ENCODE results near the gene HPS6. TPM values are rescaled to one million over a fixed set of nuclear protein-coding genes. Genes with fewer than 3 reads are reported as not detected.

HPS6 gene
- total RNA-seq, 4 donors from 2014 or later: 12.7 to 21.8 (median 19.4) TPM

- intact Hi-C loops (cut with DNase I; ENCODE audit: low total_unique reads): loop anchor here (5.0 kb wide), 1 partner anchor 66 kb away; the partner anchor contains the start of gene PPRC1
Measured at GRCh38 chr10:102066399-102067088, 1.4 kb downstream of the HPS6 start.

GRCh38 chr10:102067091-102067916, 2.2 kb downstream of the HPS6 start:
- intact Hi-C loops (cut with DNase I; ENCODE audit: low total_unique reads) (loop anchor here (5.0 kb wide), 1 partner anchor 65 kb away; the partner anchor contains the start of gene PPRC1), in situ Hi-C loops (cut with MboI; ENCODE audit: low sequenced_read_pairs in 4 of 4) (no loop called here)
- no peaks in the 10 kb centered on the region for H3K36me3 ChIP-seq
- peak overlapping the region in 1 of 4 donors; percentile 9 for H3K4me3 ChIP-seq
- no peak for DNase-seq
- ATAC-seq: no peak
- peaks cover 33 to 39% of the 10 kb centered on the region in 2 donors for H3K4me1 ChIP-seq
- peak overlapping the region in 2 of 4 donors; percentile 10 to 96 for H3K27ac ChIP-seq
- H3K27me3 ChIP-seq: no peaks in the 10 kb centered on the region
- no peak for TF ChIP-seq POLR2A (IDR thresholded peaks at IDR 0.05)
- no peaks in the 10 kb centered on the region for H3K9me3 ChIP-seq

More at GRCh38 chr10:102066399-102067088, 1.4 kb downstream of the HPS6 start:
- DNase-seq (no peak), ATAC-seq (no peak)
- TF ChIP-seq CTCF (IDR thresholded peaks at IDR 0.05 in 4 of 5, conservative IDR thresholded peaks at IDR 0.05 in 1 of 5): no peak
- TF ChIP-seq POLR2A (IDR thresholded peaks at IDR 0.05): no peak
- Histone ChIP-seq H3K36me3 (no peaks in the 10 kb centered on the region), H3K9me3 (no peaks in the 10 kb centered on the region), H3K4me1 (peaks cover 31 to 39% of the 10 kb centered on the region in 2 donors), H3K27me3 (no peaks in the 10 kb centered on the region), H3K4me3 (peak overlapping the region; percentile 66 to 95 (median 85)), H3K27ac (peak overlapping the region; percentile 81 to 96 (median 96))
- in situ Hi-C loops (cut with MboI; ENCODE audit: low sequenced_read_pairs in 4 of 4): no loop called here

- ATAC-seq (no peak), DNase-seq (no peak)
- TF ChIP-seq CTCF (IDR thresholded peaks at IDR 0.05 in 4 of 5, conservative IDR thresholded peaks at IDR 0.05 in 1 of 5) (no peak), POLR2A (IDR thresholded peaks at IDR 0.05) (no peak)
- intact Hi-C loops (cut with DNase I; ENCODE audit: low total_unique reads) (loop anchor here (5.0 kb wide), 1 partner anchor 64 kb away; the partner anchor contains the start of gene PPRC1), in situ Hi-C loops (cut with MboI; ENCODE audit: low sequenced_read_pairs in 4 of 4) (no loop called here)
- Histone ChIP-seq H3K4me1 (peaks cover 38 to 39% of the 10 kb centered on the region in 2 donors), H3K9me3 (no peaks in the 10 kb centered on the region), H3K27ac (peak overlapping the region in 1 of 4 donors; percentile 46), H3K36me3 (no peaks in the 10 kb centered on the region), H3K27me3 (no peaks in the 10 kb centered on the region), H3K4me3 (no peak overlapping the region)
Measured at GRCh38 chr10:102068216-102068615, 3.1 kb downstream of the HPS6 start.

GRCh38 chr10:102069071-102069470, 3.9 kb downstream of the HPS6 start:
- peaks cover 38 to 39% of the 10 kb centered on the region in 2 donors for H3K4me1 ChIP-seq
- no peaks in the 10 kb centered on the region for H3K27me3 ChIP-seq
- H3K9me3 ChIP-seq: no peaks in the 10 kb centered on the region
- no peak for ATAC-seq
- H3K4me3 ChIP-seq: no peak overlapping the region
- no peak overlapping the region for H3K27ac ChIP-seq
- H3K36me3 ChIP-seq: no peaks in the 10 kb centered on the region
- in situ Hi-C loops (cut with MboI; ENCODE audit: low sequenced_read_pairs in 4 of 4): no loop called here
- no peak for TF ChIP-seq CTCF (IDR thresholded peaks at IDR 0.05 in 4 of 5, conservative IDR thresholded peaks at IDR 0.05 in 1 of 5)
- no peak for TF ChIP-seq POLR2A (IDR thresholded peaks at IDR 0.05)
- intact Hi-C loops (cut with DNase I; ENCODE audit: low total_unique reads): loop anchor here (5.0 kb wide), 1 partner anchor 63 kb away; the partner anchor contains the start of gene PPRC1
- DNase-seq: no peak
